ENCODE data around the gene ERGIC1. TPM values are rescaled to one million over a fixed set of nuclear protein-coding genes. Genes with fewer than 3 reads are reported as not detected.

The ERGIC1 gene
- total and polyA plus RNA-seq, 2 of the 13 experiments (the other 11 are each of a cell fraction or from before 2014, with no cell fraction given), result 78.5 to 184 TPM

- TF ChIP-seq NCOA2 (CRISPR knock-in tag; IDR thresholded peaks at IDR 0.05), result no peak
- no peak for TF ChIP-seq ZNF782 (CRISPR knock-in tag; IDR thresholded peaks at IDR 0.05; ENCODE audit: borderline replicate concordance)
- TF ChIP-seq DR1 (CRISPR knock-in tag; IDR thresholded peaks at IDR 0.05), result no peak
- TF ChIP-seq NR2F2 (IDR thresholded peaks at IDR 0.05; ENCODE audit: borderline replicate concordance, low read depth), result no peak
- TF ChIP-seq ZNF510 (CRISPR knock-in tag; IDR thresholded peaks at IDR 0.05; ENCODE audit: low read depth), result no peak
- TF ChIP-seq ZNF33A (CRISPR knock-in tag; IDR thresholded peaks at IDR 0.05; ENCODE audit: borderline replicate concordance), result no peak
- no peak for TF ChIP-seq TCF12 (IDR thresholded peaks at IDR 0.05)
- no peak; the same call in 1 of the 2 replicates for TF ChIP-seq TCF12 (CRISPR knock-in tag; IDR thresholded peaks at IDR 0.05)
These were observed 45.0 kb upstream of the ERGIC1 start (continued) for GRCh38 chr5:172788771-172789686.

GRCh38 chr5:172789687-172790495 lies 44.2 kb upstream of the ERGIC1 start:
- Histone ChIP-seq H3K9me3 (ENCODE audit: low read length) (no peaks in the 10 kb centered on the region), H4K20me1 (ENCODE audit: insufficient read depth, low read length) (no peaks in the 10 kb centered on the region), H3K27me3 (ENCODE audit: control insufficient read depth in 1 of 2, insufficient read depth in 2 of 2, low read length in 2 of 2) (no peaks in the 10 kb centered on the region), H3K36me3 (replicated peaks in 1 of 2; ENCODE audit: control insufficient read depth in 1 of 2, insufficient read depth in 2 of 2, low read length in 2 of 2) (no peaks in the 10 kb centered on the region), H2AFZ (ENCODE audit: low read length) (no peak overlapping the region), H3K79me2 (ENCODE audit: insufficient read depth, low read length) (no peaks in the 10 kb centered on the region), H3K27ac (ENCODE audit: extremely low read length, insufficient read depth, low read length) (peak overlapping the region; percentile 92), H3K9ac (ENCODE audit: insufficient read depth, low read depth, low read length) (peak overlapping the region; percentile 80), H3K4me1 (ENCODE audit: insufficient read depth, low read length) (peaks cover 97% of the 10 kb centered on the region), H3K4me2 (ENCODE audit: low read depth, low read length) (peak overlapping the region; percentile 83), H3K4me3 (replicated peaks in 1 of 3; ENCODE audit: insufficient read depth in 1 of 3, low read depth in 2 of 3, low read length in 3 of 3) (peak overlapping the region; percentile 19 to 62 (median 45); a peak in 5 of 6 replicates)
- BruUV-seq (replicated peaks), result TSS peak; percentile 90
- no peak for DNase-seq (ENCODE audit: low spot score)
- WGBS (ENCODE audit: low lambda C conversion rate), result 44% methylated on average over 5 of the region's 9 CpGs
- no peak for FAIRE-seq
- intact Hi-C loops (cut with micrococcal nuclease; ENCODE audit: unreplicated experiment), result loop anchor here (1.0 kb wide), 1 partner anchor 18 kb away; no protein-coding TSS in a partner anchor
- peak; percentile 41 for ATAC-seq
- ChIA-PET POLR2A (interaction anchor here (0.6 to 9.8 kb wide), 13 partner anchors 8 to 79 kb away, joined by 3 to 425 read pairs (median 7); partner anchors contain the start of gene DUSP1), CTCF (ENCODE audit: low intra/inter-chr PET ratio, low total read pairs) (no interaction called here)
- in situ Hi-C loops (cut with HindIII; ENCODE audit: extremely low pct_ligation_motif_present, low pct_unique_long_range_greater_than_20kb), result no loop called here
- TF ChIP-seq ZNF256 (CRISPR knock-in tag; conservative IDR thresholded peaks at IDR 0.05), result no peak
- TF ChIP-seq TRIM22 (IDR thresholded peaks at IDR 0.05), result no peak
- TF ChIP-seq E2F2 (CRISPR knock-in tag; IDR thresholded peaks at IDR 0.05; ENCODE audit: borderline replicate concordance), result no peak
- TF ChIP-seq NFE2L1 (CRISPR knock-in tag; IDR thresholded peaks at IDR 0.05; ENCODE audit: borderline replicate concordance), result no peak
- peak; percentile 53 for TF ChIP-seq ZSCAN21 (CRISPR knock-in tag; IDR thresholded peaks at IDR 0.05; ENCODE audit: borderline replicate concordance)
- peak; percentile 31; the same call in 1 of the 2 replicates for TF ChIP-seq PAXIP1 (CRISPR knock-in tag; conservative IDR thresholded peaks at IDR 0.05)
- no peak for TF ChIP-seq ZNF263 (CRISPR knock-in tag; IDR thresholded peaks at IDR 0.05)
